ENCODE results near the gene LMO1.

DNA sequence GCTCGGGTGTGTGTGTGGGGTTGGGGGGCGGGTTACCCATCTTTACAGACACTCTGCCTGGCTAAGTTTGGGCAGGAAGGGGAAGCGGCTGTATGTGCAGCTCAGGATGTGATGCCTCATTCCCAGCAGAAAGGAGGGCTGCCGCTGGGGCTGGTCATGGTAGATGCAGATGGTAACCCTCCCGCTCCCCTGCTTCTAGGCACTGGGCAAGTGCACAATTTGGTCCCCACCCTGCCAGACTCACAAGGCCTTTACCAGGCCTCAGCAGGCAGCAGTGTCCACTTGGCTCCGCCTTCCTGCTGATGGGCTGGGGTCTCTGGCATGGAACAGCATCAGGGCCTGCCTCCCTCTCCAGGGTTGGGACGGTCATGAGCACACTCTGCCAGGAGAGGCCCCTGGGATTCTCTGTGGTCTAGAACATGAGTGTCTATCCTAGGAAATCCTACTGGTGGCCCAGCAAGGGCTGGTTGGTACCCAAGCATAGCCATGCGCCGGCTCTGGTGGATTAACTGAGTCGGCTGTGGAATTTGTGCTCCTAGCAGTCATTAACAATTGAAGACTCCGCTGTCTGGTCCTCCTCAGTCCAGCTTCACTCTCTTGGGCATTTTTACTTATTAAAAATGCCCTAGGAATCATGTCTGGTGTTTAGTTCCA is 4.2 kb downstream of the LMO1 start:
- TF ChIP-seq CTCF (IDR thresholded peaks at IDR 0.05 in 8 of 11, conservative IDR thresholded peaks at IDR 0.05 in 3 of 11) = no peak
- no peak for TF ChIP-seq POLR2A (IDR thresholded peaks at IDR 0.05)
- no peak for TF ChIP-seq POLR2AphosphoS5 (IDR thresholded peaks at IDR 0.05)
